Inflammatory macrophage treated with lipopolysaccharide for 1 hour (primary cell): ENCODE data around the gene RORC.
"Not testable (repeated sequence)": the region's sequence is repeated elsewhere in the genome, so short reads cannot be mapped to it uniquely, and the experiment has no call there.

Experiments used
- DNase-seq, 2 donors: peaks; one replicate each; pipeline ENCODE4 v3.0.0-alpha.2; 2020 to 2022

The RORC gene

GRCh38 chr1:151803915-151804314 lies 27.7 kb downstream of the RORC start:
- DNase-seq, result no peak

GRCh38 chr1:151803164-151803563 lies 28.4 kb downstream of the RORC start:
- DNase-seq, result no peak

GRCh38 chr1:151802372-151802771 lies 29.2 kb downstream of the RORC start:
- DNase-seq, result no peak

GRCh38 chr1:151801846-151802245 lies 29.8 kb downstream of the RORC start:
- no peak for DNase-seq

- DNase-seq, result no peak
These were observed 30.2 kb downstream of the RORC start for GRCh38 chr1:151801310-151801820.

GRCh38 chr1:151800830-151801229 lies 30.8 kb downstream of the RORC start:
- DNase-seq, result no peak

- DNase-seq, result no peak
These were observed 32.2 kb downstream of the RORC start for GRCh38 chr1:151799179-151800022.

- DNase-seq, result no peak
These were observed 33.0 kb downstream of the RORC start for GRCh38 chr1:151798571-151798970.

GRCh38 chr1:151790940-151791651 lies 40.5 kb downstream of the RORC start:
- peak in 1 of 2 donors; percentile 21 for DNase-seq

GRCh38 chr1:151790071-151790939 lies 41.3 kb downstream of the RORC start, which contains the start of gene TDRKH:
TSS of gene TDRKH (minus strand) at chr1:151790500. CDS start at chr1:151783022, 7,478 bp downstream.
- DNase-seq, result peak; percentile 98 to 99

- DNase-seq, result no peak
These were observed 43.9 kb downstream of the RORC start for GRCh38 chr1:151787689-151788088.

- peak in 1 of 2 donors; percentile 39 for DNase-seq
These were observed 47.8 kb downstream of the RORC start for GRCh38 chr1:151783796-151784195.

GRCh38 chr1:151782741-151783140 lies 48.9 kb downstream of the RORC start:
- no peak for DNase-seq

- not testable (repeated sequence) for DNase-seq
These were observed 49.6 kb downstream of the RORC start for GRCh38 chr1:151782026-151782425.

- peak; percentile 23 to 34 for DNase-seq
These were observed 50.9 kb downstream of the RORC start for GRCh38 chr1:151780736-151781135.

- no peak for DNase-seq
These were observed 51.8 kb downstream of the RORC start for GRCh38 chr1:151779852-151780251.

- no peak for DNase-seq
These were observed 54.3 kb downstream of the RORC start for GRCh38 chr1:151777317-151777716.

GRCh38 chr1:151776665-151777062 lies 54.9 kb downstream of the RORC start:
- DNase-seq, result no peak

- DNase-seq, result no peak
These were observed 55.5 kb downstream of the RORC start for GRCh38 chr1:151775894-151776664.

GRCh38 chr1:151774256-151774922 lies 57.2 kb downstream of the RORC start:
- no peak for DNase-seq

GRCh38 chr1:151773702-151774101 lies 57.9 kb downstream of the RORC start:
- DNase-seq, result no peak
